SU-DHL-6 (cell line): Measurements from ENCODE around the gene EMID1.

Source experiments
- EZH2phosphoT487 ChIP-seq: fragments of 200-600 bp; sonication (generic), shearing (Covaris generic); conservative IDR thresholded peaks from 2 replicates; pipeline ENCODE4 v1.6.1; 2018; ENCODE audit warnings: mild to moderate bottlenecking, antibody characterized with exemption, low read length, moderate library complexity, mixed read lengths
- TF ChIP-seq, protein P1 (sequence below): fragments of 200-600 bp; sonication (generic); IDR thresholded peaks from one replicate; pipeline ENCODE4 v1.5.1; 2017; ENCODE audit warnings: antibody characterized with exemption, mild to moderate bottlenecking, low read length, moderate library complexity; ENCODE audit not compliant: insufficient read depth, poor library complexity, severe bottlenecking

DNA sequence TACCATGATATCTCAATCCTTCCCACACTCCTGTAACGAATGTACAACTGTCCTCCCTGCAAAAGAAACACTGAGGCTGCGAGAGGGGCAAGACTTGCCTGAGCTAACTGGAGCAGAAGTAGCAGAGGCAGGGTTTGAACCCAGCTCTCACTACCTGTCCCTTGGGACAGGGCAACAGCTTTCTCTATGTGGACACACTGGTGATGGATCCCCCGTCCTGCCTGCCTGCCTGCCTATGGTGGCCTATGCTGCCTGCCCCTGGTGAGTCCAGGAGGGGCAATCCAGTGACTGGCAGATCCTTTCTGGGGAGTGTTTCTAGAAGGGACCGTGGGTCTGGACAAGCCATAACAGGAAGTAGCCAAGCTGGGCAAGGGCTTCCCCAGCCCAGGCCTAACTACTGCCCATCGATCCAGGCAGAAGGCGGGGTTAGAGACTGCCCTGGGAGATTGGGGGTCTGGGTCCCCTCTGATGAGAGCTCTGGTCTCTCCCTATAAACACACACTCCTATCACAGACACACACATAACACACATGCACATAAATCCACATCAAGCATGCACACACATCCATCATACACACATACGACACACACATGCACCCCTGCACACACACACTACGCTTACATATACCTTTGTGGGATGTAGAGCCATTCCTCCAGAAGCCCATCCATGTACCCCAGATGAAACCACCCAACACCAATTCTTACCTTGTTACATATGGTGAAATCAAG lies 1.1 kb upstream of the EMID1 start:
- TF ChIP-seq, protein P1, sequence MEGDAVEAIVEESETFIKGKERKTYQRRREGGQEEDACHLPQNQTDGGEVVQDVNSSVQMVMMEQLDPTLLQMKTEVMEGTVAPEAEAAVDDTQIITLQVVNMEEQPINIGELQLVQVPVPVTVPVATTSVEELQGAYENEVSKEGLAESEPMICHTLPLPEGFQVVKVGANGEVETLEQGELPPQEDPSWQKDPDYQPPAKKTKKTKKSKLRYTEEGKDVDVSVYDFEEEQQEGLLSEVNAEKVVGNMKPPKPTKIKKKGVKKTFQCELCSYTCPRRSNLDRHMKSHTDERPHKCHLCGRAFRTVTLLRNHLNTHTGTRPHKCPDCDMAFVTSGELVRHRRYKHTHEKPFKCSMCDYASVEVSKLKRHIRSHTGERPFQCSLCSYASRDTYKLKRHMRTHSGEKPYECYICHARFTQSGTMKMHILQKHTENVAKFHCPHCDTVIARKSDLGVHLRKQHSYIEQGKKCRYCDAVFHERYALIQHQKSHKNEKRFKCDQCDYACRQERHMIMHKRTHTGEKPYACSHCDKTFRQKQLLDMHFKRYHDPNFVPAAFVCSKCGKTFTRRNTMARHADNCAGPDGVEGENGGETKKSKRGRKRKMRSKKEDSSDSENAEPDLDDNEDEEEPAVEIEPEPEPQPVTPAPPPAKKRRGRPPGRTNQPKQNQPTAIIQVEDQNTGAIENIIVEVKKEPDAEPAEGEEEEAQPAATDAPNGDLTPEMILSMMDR = no peak
- no peak for TF ChIP-seq EZH2phosphoT487
